OCI-LY1 (cell line): ENCODE data around the gene PTPRQ.

Experiments
- H2AFZ ChIP-seq: fragments of 200-600 bp; sonication (generic), shearing (Covaris generic); 2 replicates; pipeline ENCODE4 v1.6.0; 2014; ENCODE audit warnings: antibody characterized with exemption, mild to moderate bottlenecking, low read length
- H3F3A ChIP-seq: fragments of 200-600 bp; sonication (generic), shearing (Covaris generic); 2 replicates; pipeline ENCODE4 v1.6.0; 2014; ENCODE audit warnings: mild to moderate bottlenecking, antibody characterized with exemption, low read length, moderate library complexity; ENCODE audit not compliant: insufficient read depth
- H3K27ac ChIP-seq: fragments of 200-600 bp; sonication (generic); 2 replicates; pipeline ENCODE4 v1.5.1; 2014; ENCODE audit warnings: low read length, mixed run types, mild to moderate bottlenecking, low read depth; ENCODE audit not compliant: poor library complexity, severe bottlenecking
- H3K27me3 ChIP-seq: fragments of 200-600 bp; sonication (generic); 2 replicates; pipeline ENCODE4 v1.6.0; 2014; ENCODE audit warnings: antibody characterized with exemption, mild to moderate bottlenecking, low read length, moderate library complexity; ENCODE audit not compliant: insufficient read depth
- H3K36me3 ChIP-seq: fragments of 200-600 bp; sonication (generic); 2 replicates; pipeline ENCODE4 v1.6.1; 2014; ENCODE audit warnings: mild to moderate bottlenecking, antibody characterized with exemption, low read length, moderate library complexity, mixed read lengths; ENCODE audit not compliant: insufficient read depth
- H3K4me1 ChIP-seq: fragments of 200-600 bp; sonication (generic); 2 replicates; pipeline ENCODE4 v1.5.1; 2014; ENCODE audit warnings: mild to moderate bottlenecking, low read length, moderate library complexity; ENCODE audit not compliant: insufficient read depth, severe bottlenecking
- H3K4me2 ChIP-seq: fragments of 200-600 bp; sonication (generic), shearing (Covaris generic); 2 replicates; pipeline ENCODE4 v1.6.1; 2014; ENCODE audit warnings: low read length
- H3K4me3 ChIP-seq: fragments of 200-600 bp; sonication (generic); 2 replicates; pipeline ENCODE4 v1.5.1; 2014; ENCODE audit warnings: low read length, low read depth, mild to moderate bottlenecking, mixed read lengths; ENCODE audit not compliant: poor library complexity, severe bottlenecking
- H3K79me2 ChIP-seq: fragments of 200-600 bp; shearing (Covaris generic); 2 replicates; pipeline ENCODE4 v1.6.1; 2016; ENCODE audit warnings: mixed run types, low read length, mixed read lengths; ENCODE audit not compliant: insufficient read depth
- H3K9ac ChIP-seq: fragments of 200-600 bp; sonication (generic), shearing (Covaris generic); 2 replicates; pipeline ENCODE4 v1.6.1; 2014; ENCODE audit warnings: mild to moderate bottlenecking, low read length, mixed read lengths
- H3K9me2 ChIP-seq: fragments of 200-600 bp; sonication (generic), shearing (Covaris generic); 2 replicates; pipeline ENCODE4 v1.6.1; 2014; ENCODE audit warnings: low read depth, mild to moderate bottlenecking, low read length, mixed read lengths
- H3K9me3 ChIP-seq: fragments of 200-600 bp; shearing (Covaris generic); 2 replicates; pipeline ENCODE4 v1.6.1; 2014; ENCODE audit warnings: low read length, mixed read lengths
- H4K20me1 ChIP-seq: fragments of 200-600 bp; sonication (generic), shearing (Covaris generic); 2 replicates; pipeline ENCODE4 v1.6.0; 2016; ENCODE audit warnings: mild to moderate bottlenecking, low read length; ENCODE audit not compliant: insufficient read depth
- EZH2 ChIP-seq: fragments of 200-600 bp; sonication (generic), shearing (Covaris generic); IDR thresholded peaks from 2 replicates; pipeline ENCODE4 v1.8.0; 2017; ENCODE audit warnings: borderline replicate concordance, mixed run types, mild to moderate bottlenecking, antibody characterized with exemption, low read length, moderate library complexity, mixed read lengths
- TF ChIP-seq, protein P1 (sequence below): fragments of 200-600 bp; sonication (generic), shearing (Covaris generic); IDR thresholded peaks from 2 replicates; pipeline ENCODE4 v1.5.1; 2017; ENCODE audit warnings: mild to moderate bottlenecking, antibody characterized with exemption, low read length, moderate library complexity, mixed read lengths

Gene PTPRQ

GRCh38 chr12:80677994-80678393 is 234.0 kb downstream of the PTPRQ start:
- no peaks in the 10 kb centered on the region for H3K4me1 ChIP-seq
- no peaks in the 10 kb centered on the region for H3K79me2 ChIP-seq
- no peaks in the 10 kb centered on the region for H3K36me3 ChIP-seq
- H3K27me3 ChIP-seq, result no peaks in the 10 kb centered on the region
- H4K20me1 ChIP-seq, result no peaks in the 10 kb centered on the region
- H3K4me3 ChIP-seq, result no peak overlapping the region
- no peak overlapping the region for H3K4me2 ChIP-seq
- TF ChIP-seq, protein P1, sequence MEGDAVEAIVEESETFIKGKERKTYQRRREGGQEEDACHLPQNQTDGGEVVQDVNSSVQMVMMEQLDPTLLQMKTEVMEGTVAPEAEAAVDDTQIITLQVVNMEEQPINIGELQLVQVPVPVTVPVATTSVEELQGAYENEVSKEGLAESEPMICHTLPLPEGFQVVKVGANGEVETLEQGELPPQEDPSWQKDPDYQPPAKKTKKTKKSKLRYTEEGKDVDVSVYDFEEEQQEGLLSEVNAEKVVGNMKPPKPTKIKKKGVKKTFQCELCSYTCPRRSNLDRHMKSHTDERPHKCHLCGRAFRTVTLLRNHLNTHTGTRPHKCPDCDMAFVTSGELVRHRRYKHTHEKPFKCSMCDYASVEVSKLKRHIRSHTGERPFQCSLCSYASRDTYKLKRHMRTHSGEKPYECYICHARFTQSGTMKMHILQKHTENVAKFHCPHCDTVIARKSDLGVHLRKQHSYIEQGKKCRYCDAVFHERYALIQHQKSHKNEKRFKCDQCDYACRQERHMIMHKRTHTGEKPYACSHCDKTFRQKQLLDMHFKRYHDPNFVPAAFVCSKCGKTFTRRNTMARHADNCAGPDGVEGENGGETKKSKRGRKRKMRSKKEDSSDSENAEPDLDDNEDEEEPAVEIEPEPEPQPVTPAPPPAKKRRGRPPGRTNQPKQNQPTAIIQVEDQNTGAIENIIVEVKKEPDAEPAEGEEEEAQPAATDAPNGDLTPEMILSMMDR, result no peak
- no peak for TF ChIP-seq EZH2
- H3K9me3 ChIP-seq, result no peaks in the 10 kb centered on the region
- H3K9ac ChIP-seq, result no peak overlapping the region
- no peak overlapping the region for H2AFZ ChIP-seq
- no peaks in the 10 kb centered on the region for H3F3A ChIP-seq
- no peak overlapping the region for H3K27ac ChIP-seq
- no peaks in the 10 kb centered on the region for H3K9me2 ChIP-seq

GRCh38 chr12:80679346-80680131 is 235.5 kb downstream of the PTPRQ start:
- no peaks in the 10 kb centered on the region for H3K4me1 ChIP-seq
- no peaks in the 10 kb centered on the region for H3F3A ChIP-seq
- H3K4me2 ChIP-seq, result no peak overlapping the region
- H3K9ac ChIP-seq, result no peak overlapping the region
- H3K27me3 ChIP-seq, result no peaks in the 10 kb centered on the region
- no peak for TF ChIP-seq EZH2
- TF ChIP-seq, protein P1, result no peak
- no peaks in the 10 kb centered on the region for H4K20me1 ChIP-seq
- no peak overlapping the region for H2AFZ ChIP-seq
- H3K9me3 ChIP-seq, result no peaks in the 10 kb centered on the region
- no peaks in the 10 kb centered on the region for H3K9me2 ChIP-seq
- no peak overlapping the region for H3K4me3 ChIP-seq
- no peak overlapping the region for H3K27ac ChIP-seq
- no peaks in the 10 kb centered on the region for H3K79me2 ChIP-seq
- no peaks in the 10 kb centered on the region for H3K36me3 ChIP-seq

DNA sequence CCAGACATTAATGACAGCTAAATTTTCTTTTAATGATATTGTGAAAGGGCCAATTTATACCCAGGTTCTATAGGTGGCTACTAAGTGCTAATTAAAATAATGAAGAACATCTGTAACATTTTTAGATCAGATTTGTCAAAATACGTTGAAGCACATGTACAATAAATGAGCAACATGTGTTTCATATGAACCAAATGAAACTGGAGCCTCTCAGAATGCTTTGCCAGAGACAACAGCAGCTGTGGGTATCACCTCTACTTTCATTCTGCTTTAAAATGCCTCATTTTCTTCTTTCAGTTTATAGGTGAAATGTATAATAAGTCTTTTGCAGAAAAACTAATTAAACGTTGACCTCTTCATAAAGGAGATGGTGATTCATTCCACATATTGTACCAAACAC is 237.3 kb downstream of the PTPRQ start:
- H2AFZ ChIP-seq, result no peak overlapping the region
- no peak overlapping the region for H3K27ac ChIP-seq
- no peak overlapping the region for H3K9ac ChIP-seq
- no peak overlapping the region for H3K4me2 ChIP-seq
- no peaks in the 10 kb centered on the region for H3K27me3 ChIP-seq
- no peaks in the 10 kb centered on the region for H3F3A ChIP-seq
- no peaks in the 10 kb centered on the region for H3K79me2 ChIP-seq
- no peaks in the 10 kb centered on the region for H3K9me2 ChIP-seq
- H3K4me1 ChIP-seq, result no peaks in the 10 kb centered on the region
- no peak overlapping the region for H3K4me3 ChIP-seq
- H3K36me3 ChIP-seq, result no peaks in the 10 kb centered on the region
- no peak for TF ChIP-seq EZH2
- TF ChIP-seq, protein P1, result no peak
- H3K9me3 ChIP-seq, result no peaks in the 10 kb centered on the region
- no peaks in the 10 kb centered on the region for H4K20me1 ChIP-seq
